BJ (cell line): ENCODE data around the gene LIPT1. TPM values are rescaled to one million over a fixed set of nuclear protein-coding genes. Genes with fewer than 3 reads are reported as not detected.
A peak's percentile ranks its signal among the peaks of the same experiment; 100 is the strongest.

Experiments used
- CTCF ChIA-PET: fragments of 350-600 bp; formaldehyde crosslinking; extraction: SDS; loops from one replicate; lab custom pipeline; 2021; ENCODE audit warnings: antibody characterized with exemption, inconsistent platforms; lab: Yijun Ruan, JAX
- POLR2A ChIA-PET: fragments of 300-600 bp; sonication (Branson Sonifier 250); formaldehyde crosslinking; extraction: SDS; loops from one replicate; lab custom pipeline; 2021; ENCODE audit warnings: antibody characterized with exemption; lab: Charles Lee
- DNase-seq: peaks from one replicate; pipeline ENCODE4 v3.0.0-alpha.2; 2011; ENCODE audit warnings: low read depth
- H3K27me3 ChIP-seq: 2 replicates; pipeline ENCODE4 v1.6.0; 2011; ENCODE audit warnings: low read length; ENCODE audit not compliant: control insufficient read depth, insufficient read depth
- H3K36me3 ChIP-seq: 2 replicates; pipeline ENCODE4 v1.5.1; 2011; ENCODE audit warnings: low read length; ENCODE audit not compliant: control insufficient read depth, insufficient read depth
- H3K4me3 ChIP-seq: 2 replicates; pipeline ENCODE4 v1.5.1; 2011; ENCODE audit warnings: low read depth, mild to moderate bottlenecking, control low read depth, low read length
- polyA plus RNA-seq: library from polyadenylated mRNA; depleted of rRNA; stranded (reverse); fragments of >200 nt; gene quantifications from 2 replicates; pipeline ENCODE4 v1.2.3, GENCODE V29; 2011; rRNA removed
- small RNA-seq: library from RNA; depleted of rRNA; stranded (forward); fragments of <200 nt; gene quantifications from one replicate; pipeline ENCODE3, GENCODE V24; 2012; ENCODE audit warnings: low replicate concordance, low read depth; ENCODE audit not compliant: insufficient read length
- TF ChIP-seq, protein P1 (sequence below): IDR thresholded peaks from 2 replicates; pipeline ENCODE4 v1.5.1; 2011; ENCODE audit warnings: low read depth, mild to moderate bottlenecking, control low read depth, inconsistent platforms, low read length, moderate library complexity; ENCODE audit not compliant: insufficient read depth

Gene LIPT1
- polyA plus RNA-seq, 1 experiment: 2.4 TPM

DNA sequence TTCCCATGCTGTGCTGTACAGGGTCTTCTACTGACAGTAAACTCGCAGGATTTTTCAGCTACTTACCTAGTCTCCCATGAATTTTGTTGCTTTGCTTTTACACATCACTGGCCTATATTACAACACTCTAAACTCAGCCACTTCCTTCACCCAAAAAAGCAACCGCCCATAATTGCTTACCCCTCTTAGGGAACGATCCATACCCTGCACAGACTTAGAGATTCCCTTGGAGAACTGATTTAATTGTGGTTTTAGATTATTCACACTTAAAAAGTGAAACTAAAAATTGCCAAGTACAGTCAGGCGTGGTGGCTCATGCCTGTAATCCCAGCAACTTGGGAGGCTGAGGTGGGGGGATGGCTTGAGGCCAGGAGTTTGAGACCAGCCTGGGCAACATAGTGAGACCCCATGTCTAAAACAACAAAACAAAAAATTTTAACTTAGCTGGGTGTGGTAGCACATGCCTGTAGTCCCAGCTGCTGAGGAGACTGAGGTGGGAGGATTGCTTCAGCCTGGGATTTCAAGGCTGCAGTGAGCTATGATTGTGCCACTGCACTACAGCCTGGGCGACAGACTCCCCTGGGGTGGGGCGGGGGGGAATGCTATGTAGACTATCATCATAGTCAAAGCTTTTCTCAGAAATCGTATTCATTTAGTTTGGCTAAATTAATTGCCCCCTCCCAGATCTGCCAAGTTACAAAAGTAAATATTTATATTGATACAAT lies 45.5 kb downstream of the LIPT1 start:
- ChIA-PET CTCF (no interaction called here), POLR2A (no interaction called here)
- Histone ChIP-seq H3K27me3 (no peaks in the 10 kb centered on the region), H3K4me3 (no peak overlapping the region), H3K36me3 (peaks cover 1% of the 10 kb centered on the region; the same call in 1 of the 2 replicates)
- DNase-seq: no peak
- TF ChIP-seq, protein P1, sequence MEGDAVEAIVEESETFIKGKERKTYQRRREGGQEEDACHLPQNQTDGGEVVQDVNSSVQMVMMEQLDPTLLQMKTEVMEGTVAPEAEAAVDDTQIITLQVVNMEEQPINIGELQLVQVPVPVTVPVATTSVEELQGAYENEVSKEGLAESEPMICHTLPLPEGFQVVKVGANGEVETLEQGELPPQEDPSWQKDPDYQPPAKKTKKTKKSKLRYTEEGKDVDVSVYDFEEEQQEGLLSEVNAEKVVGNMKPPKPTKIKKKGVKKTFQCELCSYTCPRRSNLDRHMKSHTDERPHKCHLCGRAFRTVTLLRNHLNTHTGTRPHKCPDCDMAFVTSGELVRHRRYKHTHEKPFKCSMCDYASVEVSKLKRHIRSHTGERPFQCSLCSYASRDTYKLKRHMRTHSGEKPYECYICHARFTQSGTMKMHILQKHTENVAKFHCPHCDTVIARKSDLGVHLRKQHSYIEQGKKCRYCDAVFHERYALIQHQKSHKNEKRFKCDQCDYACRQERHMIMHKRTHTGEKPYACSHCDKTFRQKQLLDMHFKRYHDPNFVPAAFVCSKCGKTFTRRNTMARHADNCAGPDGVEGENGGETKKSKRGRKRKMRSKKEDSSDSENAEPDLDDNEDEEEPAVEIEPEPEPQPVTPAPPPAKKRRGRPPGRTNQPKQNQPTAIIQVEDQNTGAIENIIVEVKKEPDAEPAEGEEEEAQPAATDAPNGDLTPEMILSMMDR: no peak

DNA sequence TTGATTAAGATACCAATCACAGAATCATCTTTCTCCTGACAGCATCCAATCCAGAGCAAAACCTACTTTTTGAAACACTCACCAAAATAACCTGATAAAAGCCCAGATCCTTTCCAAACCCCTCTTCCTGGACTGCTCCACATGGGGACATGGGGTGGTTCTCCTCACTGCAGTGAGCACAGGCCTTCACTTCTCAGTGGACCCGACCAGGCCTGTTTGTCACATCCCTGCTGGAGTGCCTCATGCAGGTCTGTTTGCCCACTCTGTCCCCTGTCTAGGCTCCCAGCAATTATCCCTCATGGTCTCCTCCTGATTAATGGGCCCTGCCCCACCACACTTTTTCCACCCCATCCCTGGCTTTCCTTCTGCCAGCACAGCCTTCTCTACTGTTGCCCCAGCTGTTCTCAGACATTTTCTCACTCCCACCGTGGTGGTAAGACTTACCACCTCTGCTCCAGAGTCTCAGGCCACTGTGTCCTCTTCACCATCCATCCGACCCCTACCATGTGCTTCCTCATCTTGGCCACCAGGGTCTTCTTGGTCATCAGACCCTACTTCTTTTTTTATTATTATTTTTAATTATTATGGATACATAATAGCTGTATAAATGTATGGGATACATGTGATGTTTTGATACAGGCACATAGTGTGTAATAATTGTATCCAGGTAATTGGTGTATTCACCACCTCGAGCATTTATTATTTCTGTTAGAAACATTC lies 47.4 kb downstream of the LIPT1 start:
- Histone ChIP-seq H3K27me3 (no peaks in the 10 kb centered on the region), H3K36me3 (0 out of 2 replicates have a peak, but pooled peaks cover 1% of the 10 kb centered on the region), H3K4me3 (no peak overlapping the region)
- TF ChIP-seq, protein P1: peak; percentile 17; the same call in 1 of the 2 replicates
- ChIA-PET CTCF (interaction anchor here (0.6 kb wide), 1 partner anchor 8 kb away, joined by 3 read pairs; no protein-coding TSS in a partner anchor), POLR2A (no interaction called here)
- no peak for DNase-seq

DNA sequence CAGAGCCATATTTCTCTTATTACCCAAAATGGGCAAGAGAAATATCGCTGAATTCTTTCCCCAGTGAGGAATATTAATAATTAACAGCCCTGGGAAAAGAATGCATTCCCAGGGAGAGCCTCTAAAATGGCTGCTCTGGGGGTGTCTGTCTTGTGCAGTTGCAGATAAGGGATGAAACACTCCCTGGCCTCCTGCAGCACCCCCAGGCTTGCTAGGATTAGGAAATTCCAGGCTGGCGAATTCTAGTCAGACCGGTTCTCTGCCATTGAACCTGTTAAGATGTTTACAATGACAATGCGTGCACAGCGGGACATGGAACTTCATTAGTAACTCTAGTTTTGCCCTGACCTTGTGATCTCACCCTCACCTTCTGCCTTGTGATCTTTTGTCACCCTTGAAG lies 50.7 kb downstream of the LIPT1 start:
- TF ChIP-seq, protein P1: no peak
- ChIA-PET CTCF (no interaction called here), POLR2A (no interaction called here)
- Histone ChIP-seq H3K4me3 (no peak overlapping the region), H3K27me3 (no peaks in the 10 kb centered on the region), H3K36me3 (no peaks in the 10 kb centered on the region)
- DNase-seq: no peak

Small RNA genes lying within 50 kb of the gene (small RNA-seq; reads per million reads assigned to genes)
- not detected for gene AC092587.1

Other genes with a start within 250 kb of the LIPT1 start
- gene CRACDL, start 218.7 kb upstream of the LIPT1 start, polyA plus RNA-seq: not detected in 2 replicates
- not detected in 2 replicates for gene C2orf15, start 13.3 kb upstream of the LIPT1 start, polyA plus RNA-seq
- 0.42 and 1.2 TPM in 2 replicates for gene TSGA10, start within 50 bp of the LIPT1 start, polyA plus RNA-seq
- gene MITD1, start 26.1 kb downstream of the LIPT1 start, polyA plus RNA-seq: 7.9 and 15.0 TPM in 2 replicates
- 14.0 and 24.1 TPM in 2 replicates for gene MRPL30, start 26.2 kb downstream of the LIPT1 start, polyA plus RNA-seq
- gene LYG2, start 100.7 kb downstream of the LIPT1 start, polyA plus RNA-seq: not detected in 2 replicates
- 0.70 and 0.85 TPM in 2 replicates for gene LYG1, start 146.2 kb downstream of the LIPT1 start, polyA plus RNA-seq
- gene TXNDC9, start 181.4 kb downstream of the LIPT1 start, polyA plus RNA-seq: 29.2 and 39.0 TPM in 2 replicates
- 4.8 and 12.1 TPM in 2 replicates for gene EIF5B, start 182.4 kb downstream of the LIPT1 start, polyA plus RNA-seq